Mucosa of gallbladder (tissue), 1 donor: Measurements from ENCODE around the gene PLXND1. TPM values are rescaled to one million over a fixed set of nuclear protein-coding genes. Genes with fewer than 3 reads are reported as not detected.

Experiments
- DNase-seq: peaks from one replicate; pipeline ENCODE4 v3.0.0-alpha.2; 2020; ENCODE audit warnings: low spot score
- total RNA-seq: library from RNA; stranded (reverse); gene quantifications from one replicate; pipeline ENCODE4 v1.2.1, GENCODE V29; 2021
- donor health status: DM: no; HTN: no; CAD: no.

The PLXND1 gene
- total RNA-seq, 1 donor from 2014 or later: 82.2 TPM

GRCh38 chr3:129586746-129587430, 19.6 kb downstream of the PLXND1 start:
- no peak for DNase-seq

- DNase-seq: no peak
These were observed 20.4 kb downstream of the PLXND1 start for GRCh38 chr3:129585949-129586657.

GRCh38 chr3:129584631-129585030, 21.8 kb downstream of the PLXND1 start:
- no peak for DNase-seq

GRCh38 chr3:129583289-129583688, 23.2 kb downstream of the PLXND1 start:
- no peak for DNase-seq

- no peak for DNase-seq
These were observed 23.7 kb downstream of the PLXND1 start for GRCh38 chr3:129582799-129583198.

- no peak for DNase-seq
These were observed 24.9 kb downstream of the PLXND1 start for GRCh38 chr3:129581623-129582022.

- DNase-seq: no peak
These were observed 26.5 kb downstream of the PLXND1 start for GRCh38 chr3:129579991-129580390.

GRCh38 chr3:129577925-129578786, 28.3 kb downstream of the PLXND1 start:
- peak; percentile 40 for DNase-seq

GRCh38 chr3:129577366-129577765, 29.1 kb downstream of the PLXND1 start:
- peak; percentile 51 for DNase-seq

GRCh38 chr3:129576514-129577352, 29.7 kb downstream of the PLXND1 start:
- DNase-seq: peak; percentile 74

- DNase-seq: no peak
These were observed 30.5 kb downstream of the PLXND1 start for GRCh38 chr3:129575997-129576384.

GRCh38 chr3:129575233-129575996, 31.1 kb downstream of the PLXND1 start:
- DNase-seq: no peak

- no peak for DNase-seq
These were observed 32.3 kb downstream of the PLXND1 start for GRCh38 chr3:129574206-129574605.

GRCh38 chr3:129573493-129573892, 33.0 kb downstream of the PLXND1 start:
- DNase-seq: no peak

GRCh38 chr3:129572603-129573002, 33.9 kb downstream of the PLXND1 start:
- no peak for DNase-seq

- no peak for DNase-seq
These were observed 34.6 kb downstream of the PLXND1 start for GRCh38 chr3:129571605-129572547.

- DNase-seq: no peak
These were observed 36.6 kb downstream of the PLXND1 start for GRCh38 chr3:129569856-129570255.

GRCh38 chr3:129567939-129568338, 38.5 kb downstream of the PLXND1 start:
- DNase-seq: no peak

GRCh38 chr3:129567176-129567705, 39.2 kb downstream of the PLXND1 start:
- DNase-seq: no peak
